Loucy (cell line): ENCODE measurements around the gene CTXN3.

ENCODE experiments used
- H2AFZ ChIP-seq: fragments of 200-600 bp; sonication (generic); 2 replicates; pipeline ENCODE4 v1.6.0; 2016; ENCODE audit warnings: antibody characterized with exemption, mild to moderate bottlenecking, low read length, moderate library complexity
- H3F3A ChIP-seq: fragments of 200-600 bp; 2 replicates; pipeline ENCODE4 v1.6.0; 2016; ENCODE audit warnings: antibody characterized with exemption, low read depth, mild to moderate bottlenecking
- H3K27me3 ChIP-seq: fragments of 200-600 bp; sonication (generic); 2 replicates; pipeline ENCODE4 v1.6.1; 2014; ENCODE audit warnings: low read length, mild to moderate bottlenecking; ENCODE audit not compliant: insufficient read depth, poor library complexity, severe bottlenecking
- H3K36me3 ChIP-seq: fragments of 200-600 bp; sonication (generic); 2 replicates; pipeline ENCODE4 v1.6.1; 2016; ENCODE audit warnings: low read length; ENCODE audit not compliant: insufficient read depth
- H3K4me1 ChIP-seq: fragments of 200-600 bp; sonication (generic); 2 replicates; pipeline ENCODE4 v1.5.1; 2014; ENCODE audit warnings: low read length, mild to moderate bottlenecking; ENCODE audit not compliant: insufficient read depth, poor library complexity, severe bottlenecking
- H3K4me2 ChIP-seq: fragments of 200-600 bp; sonication (generic); 2 replicates; pipeline ENCODE4 v1.6.0; 2014; ENCODE audit warnings: antibody characterized with exemption, low read length, low read depth, mild to moderate bottlenecking; ENCODE audit not compliant: poor library complexity, severe bottlenecking
- H3K4me3 ChIP-seq: fragments of 200-600 bp; sonication (generic); 2 replicates; pipeline ENCODE4 v1.5.1; 2014; ENCODE audit warnings: low read length, mild to moderate bottlenecking, mixed read lengths; ENCODE audit not compliant: poor library complexity, severe bottlenecking
- H3K79me2 ChIP-seq: fragments of 200-600 bp; sonication (generic); 2 replicates; pipeline ENCODE4 v1.6.1; 2014; ENCODE audit warnings: low read length; ENCODE audit not compliant: insufficient read depth
- H3K9ac ChIP-seq: fragments of 200-600 bp; sonication (generic); 2 replicates; pipeline ENCODE4 v1.6.0; 2014; ENCODE audit warnings: mild to moderate bottlenecking, low read depth, low read length, moderate library complexity; ENCODE audit not compliant: poor library complexity, severe bottlenecking
- H3K9me2 ChIP-seq: fragments of 200-600 bp; sonication (generic); replicated peaks from 2 replicates; pipeline ENCODE4 v1.6.1; 2016; ENCODE audit warnings: low read depth, low read length, mixed read lengths
- H3K9me3 ChIP-seq: fragments of 200-600 bp; sonication (generic); 2 replicates; pipeline ENCODE4 v1.6.1; 2014; ENCODE audit warnings: mild to moderate bottlenecking, antibody characterized with exemption, low read length, low read depth; ENCODE audit not compliant: insufficient read depth
- H4K20me1 ChIP-seq: fragments of 200-600 bp; sonication (generic); 2 replicates; pipeline ENCODE4 v1.6.0; 2014; ENCODE audit warnings: antibody characterized with exemption, low read length, mild to moderate bottlenecking; ENCODE audit not compliant: insufficient read depth, poor library complexity, severe bottlenecking
- CTCF ChIP-seq: fragments of 200-600 bp; sonication (generic); conservative IDR thresholded peaks from 2 replicates; pipeline ENCODE4 v1.5.1; 2014; ENCODE audit warnings: mild to moderate bottlenecking, antibody characterized with exemption, low read length
- EZH2phosphoT487 ChIP-seq: fragments of 200-600 bp; IDR thresholded peaks from 2 replicates; pipeline ENCODE4 v1.6.1; 2018; ENCODE audit warnings: antibody characterized with exemption, mild to moderate bottlenecking, moderate library complexity, borderline replicate concordance

Gene CTXN3

DNA sequence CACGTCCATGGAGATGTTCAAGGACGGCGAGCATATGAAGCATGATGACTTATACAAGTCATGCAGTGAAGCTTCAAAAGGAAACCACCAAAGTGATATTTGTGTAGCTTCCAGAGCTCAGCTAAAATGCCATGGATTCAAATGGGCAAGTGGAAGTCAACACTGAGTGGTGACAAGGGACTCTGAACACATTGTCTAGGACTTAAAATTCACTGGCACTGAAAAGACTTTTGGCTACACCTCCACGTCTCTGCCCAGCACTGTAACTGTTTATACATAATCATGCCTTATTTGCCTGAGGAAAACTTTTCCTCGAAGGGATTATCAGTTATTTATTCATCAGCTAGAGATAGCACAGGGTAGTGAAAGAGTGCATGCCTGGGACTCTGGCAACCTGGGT is 15.2 kb downstream of the CTXN3 start:
- Histone ChIP-seq H3K79me2 (no peaks in the 10 kb centered on the region), H4K20me1 (no peaks in the 10 kb centered on the region), H3K9me2 (no peaks in the 10 kb centered on the region), H3K4me1 (no peaks in the 10 kb centered on the region), H3K4me2 (no peak overlapping the region), H3K36me3 (no peaks in the 10 kb centered on the region), H2AFZ (no peak overlapping the region), H3F3A (no peaks in the 10 kb centered on the region), H3K9me3 (no peaks in the 10 kb centered on the region), H3K9ac (no peak overlapping the region), H3K27me3 (no peaks in the 10 kb centered on the region), H3K4me3 (no peak overlapping the region)
- TF ChIP-seq EZH2phosphoT487 (no peak), CTCF (no peak)

DNA sequence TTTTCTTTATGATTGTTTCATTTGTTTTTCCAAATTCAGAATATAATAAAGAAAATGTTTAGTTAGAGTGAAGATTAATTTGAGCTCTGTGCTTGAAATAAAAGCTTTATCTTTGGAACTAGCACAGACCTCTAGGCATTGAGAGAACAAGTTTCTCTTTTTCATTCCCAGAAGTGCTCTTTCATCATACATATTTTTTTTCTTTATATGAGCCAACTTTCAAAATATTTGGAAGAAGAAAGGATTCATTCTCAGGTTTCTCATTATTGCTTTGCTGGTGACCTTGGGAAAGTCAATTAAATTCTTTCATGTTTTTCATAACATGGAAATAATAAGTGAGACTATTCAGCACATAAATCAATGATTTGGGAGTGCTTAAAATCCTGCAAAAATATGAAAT is 16.8 kb downstream of the CTXN3 start:
- no peaks in the 10 kb centered on the region for H4K20me1 ChIP-seq
- H3K36me3 ChIP-seq: no peaks in the 10 kb centered on the region
- TF ChIP-seq CTCF: no peak
- no peak for TF ChIP-seq EZH2phosphoT487
- H3K9ac ChIP-seq: no peak overlapping the region
- H3K9me3 ChIP-seq: no peaks in the 10 kb centered on the region
- H3F3A ChIP-seq: no peaks in the 10 kb centered on the region
- H3K4me2 ChIP-seq: no peak overlapping the region
- H3K79me2 ChIP-seq: no peaks in the 10 kb centered on the region
- no peak overlapping the region for H2AFZ ChIP-seq
- H3K4me3 ChIP-seq: no peak overlapping the region
- H3K9me2 ChIP-seq: no peaks in the 10 kb centered on the region
- no peaks in the 10 kb centered on the region for H3K4me1 ChIP-seq
- H3K27me3 ChIP-seq: no peaks in the 10 kb centered on the region

DNA sequence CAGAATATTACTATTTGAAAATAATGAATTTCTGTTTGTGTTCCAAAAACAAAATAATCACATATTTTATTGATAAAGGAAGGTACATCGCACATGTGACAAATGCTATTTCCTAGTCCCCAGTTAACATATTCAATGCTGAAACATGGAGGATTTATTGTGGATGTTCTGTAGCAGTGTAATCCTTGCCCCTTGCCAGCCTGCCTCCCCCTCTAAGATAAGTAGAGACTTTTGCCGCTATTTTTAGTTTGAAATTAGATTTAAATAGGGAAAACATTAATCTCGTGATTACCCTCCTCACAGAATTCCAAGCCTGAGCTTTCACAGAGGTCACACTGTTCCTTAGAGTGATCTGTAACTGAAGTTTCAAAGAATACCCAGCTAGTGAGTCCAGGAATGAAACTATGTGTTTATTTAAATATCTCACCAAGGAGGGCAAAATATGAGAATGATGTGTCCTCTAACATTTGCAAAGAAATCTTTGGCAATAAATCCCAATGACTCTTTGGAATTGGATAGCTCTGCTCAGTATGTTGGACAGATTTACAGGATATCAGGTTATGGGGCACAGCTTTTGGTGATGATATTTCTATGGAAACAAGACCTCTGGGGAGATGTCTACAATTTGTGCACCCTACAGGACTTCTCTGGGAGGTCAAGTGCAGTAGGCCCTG is 17.3 kb downstream of the CTXN3 start:
- no peaks in the 10 kb centered on the region for H3K4me1 ChIP-seq
- TF ChIP-seq CTCF (no peak), EZH2phosphoT487 (no peak)
- H3K36me3 ChIP-seq: no peaks in the 10 kb centered on the region
- no peaks in the 10 kb centered on the region for H3K9me2 ChIP-seq
- no peak overlapping the region for H3K4me3 ChIP-seq
- H4K20me1 ChIP-seq: no peaks in the 10 kb centered on the region
- no peak overlapping the region for H3K4me2 ChIP-seq
- no peaks in the 10 kb centered on the region for H3F3A ChIP-seq
- H3K79me2 ChIP-seq: no peaks in the 10 kb centered on the region
- H3K9me3 ChIP-seq: no peaks in the 10 kb centered on the region
- H2AFZ ChIP-seq: no peak overlapping the region
- H3K27me3 ChIP-seq: no peaks in the 10 kb centered on the region
- H3K9ac ChIP-seq: no peak overlapping the region
